Ramos (cell line): ENCODE measurements around the gene GDPD3.

Experiments
- in situ Hi-C: fragments of 300-500 bp; cut with MboI; formaldehyde crosslinking; loops from one replicate; pipeline ENCODE4 v1.14.3; 2022; ENCODE audit warnings: low sequenced_read_pairs; ENCODE audit not compliant: unreplicated experiment

Gene GDPD3

DNA sequence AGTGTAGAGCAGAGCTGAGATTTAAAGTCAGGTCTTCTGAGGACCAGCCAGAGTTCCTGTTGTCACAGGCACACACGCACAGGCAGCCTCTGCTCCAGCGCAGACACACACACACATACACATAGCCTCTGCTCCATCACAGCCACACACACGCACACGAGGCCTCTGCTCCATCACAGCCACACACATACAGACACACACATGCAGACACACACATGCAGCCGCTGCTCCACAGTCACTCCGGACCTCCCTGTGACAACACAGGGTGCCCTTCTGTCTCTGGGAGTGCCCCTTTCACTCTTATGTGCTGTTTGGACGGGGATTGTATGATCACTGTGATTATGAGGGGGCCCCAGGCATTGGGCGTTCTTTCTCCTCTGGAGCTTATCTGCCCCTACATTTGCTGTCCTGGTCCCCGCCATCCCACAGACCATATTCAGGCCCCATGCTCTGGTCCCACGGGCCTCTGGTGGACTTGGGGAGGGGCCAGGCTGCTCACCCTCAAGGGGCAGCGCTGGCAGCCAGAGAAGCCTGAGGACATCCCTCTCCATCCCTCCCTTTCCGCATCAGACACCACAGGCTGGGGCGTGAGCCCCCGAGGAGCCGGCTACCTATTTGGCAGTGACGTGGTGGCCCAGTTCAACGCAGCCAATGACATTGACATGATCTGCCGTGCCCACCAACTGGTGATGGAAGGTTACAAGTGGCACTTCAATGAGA lies 29.1 kb downstream of the GDPD3 start:
- in situ Hi-C loops: loop anchor here (10.0 kb wide), 2 partner anchors 51 to 321 kb away; partner anchors contain the start of gene ZNF771

- in situ Hi-C loops: loop anchor here (10.0 kb wide), 2 partner anchors 51 to 321 kb away; partner anchors contain the start of gene ZNF771
Measured at GRCh38 chr16:30083216-30084055, 29.9 kb downstream of the GDPD3 start.

DNA sequence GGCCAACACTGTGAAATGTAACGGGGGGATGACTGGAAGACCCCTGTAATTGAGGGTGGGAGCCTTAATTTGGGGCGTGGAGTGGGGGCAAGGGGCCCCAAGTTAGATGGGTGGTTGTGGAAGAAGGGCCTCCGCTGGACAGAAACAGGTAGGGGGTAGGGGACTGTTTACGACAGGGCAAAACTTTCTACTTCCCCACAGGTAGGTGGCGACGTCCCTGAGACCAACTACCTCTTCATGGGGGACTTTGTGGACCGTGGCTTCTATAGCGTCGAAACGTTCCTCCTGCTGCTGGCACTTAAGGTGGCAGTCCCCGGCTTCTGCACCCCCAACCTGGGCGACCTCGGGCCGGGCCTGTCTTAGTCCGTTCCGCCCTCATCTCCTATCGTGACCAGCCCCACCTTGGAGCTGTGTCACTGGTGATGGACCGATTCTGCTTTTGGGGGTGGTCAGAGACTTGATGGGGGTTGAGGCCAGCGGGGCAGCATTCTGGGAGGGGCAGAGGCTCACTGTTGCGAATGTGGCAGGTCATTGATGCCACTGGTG lies 30.7 kb downstream of the GDPD3 start:
- in situ Hi-C loops: loop anchor here (10.0 kb wide), 2 partner anchors 52 to 322 kb away; partner anchors contain the start of gene ZNF771

GRCh38 chr16:30079480-30079879 lies 33.9 kb downstream of the GDPD3 start:
- in situ Hi-C loops: no loop called here

- in situ Hi-C loops: no loop called here
Measured at GRCh38 chr16:30078744-30079143, 34.6 kb downstream of the GDPD3 start.

DNA sequence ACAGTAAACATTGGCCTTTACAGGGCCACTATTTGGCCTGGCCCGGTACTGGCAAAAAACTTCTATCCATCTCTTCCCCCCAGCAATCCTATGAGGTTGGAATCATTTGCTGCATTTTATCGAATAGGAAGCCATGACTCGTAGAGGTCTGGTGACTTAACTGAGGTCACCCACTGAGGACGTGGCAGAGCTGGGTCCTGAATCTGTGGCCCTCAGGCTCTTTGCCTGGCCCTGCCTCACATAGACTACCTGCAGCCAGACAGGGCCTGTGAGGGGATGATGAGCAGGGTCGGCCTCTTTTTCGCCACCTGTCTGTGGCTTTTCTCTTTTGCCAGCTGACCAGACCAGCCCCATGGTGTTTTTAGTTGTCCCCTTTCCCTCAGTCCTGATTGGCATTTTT lies 35.7 kb downstream of the GDPD3 start:
- in situ Hi-C loops: no loop called here

- in situ Hi-C loops: no loop called here
Measured at GRCh38 chr16:30076276-30076791, 37.0 kb downstream of the GDPD3 start.

- in situ Hi-C loops: no loop called here
Measured at GRCh38 chr16:30075503-30076275, 37.6 kb downstream of the GDPD3 start, which contains the start of gene PPP4C. Gene PPP4C, plus strand, starts transcription at chr16:30075994. Its CDS starts 384 bp downstream, at chr16:30076378.

GRCh38 chr16:30070490-30070889 lies 42.8 kb downstream of the GDPD3 start:
- in situ Hi-C loops: no loop called here

DNA sequence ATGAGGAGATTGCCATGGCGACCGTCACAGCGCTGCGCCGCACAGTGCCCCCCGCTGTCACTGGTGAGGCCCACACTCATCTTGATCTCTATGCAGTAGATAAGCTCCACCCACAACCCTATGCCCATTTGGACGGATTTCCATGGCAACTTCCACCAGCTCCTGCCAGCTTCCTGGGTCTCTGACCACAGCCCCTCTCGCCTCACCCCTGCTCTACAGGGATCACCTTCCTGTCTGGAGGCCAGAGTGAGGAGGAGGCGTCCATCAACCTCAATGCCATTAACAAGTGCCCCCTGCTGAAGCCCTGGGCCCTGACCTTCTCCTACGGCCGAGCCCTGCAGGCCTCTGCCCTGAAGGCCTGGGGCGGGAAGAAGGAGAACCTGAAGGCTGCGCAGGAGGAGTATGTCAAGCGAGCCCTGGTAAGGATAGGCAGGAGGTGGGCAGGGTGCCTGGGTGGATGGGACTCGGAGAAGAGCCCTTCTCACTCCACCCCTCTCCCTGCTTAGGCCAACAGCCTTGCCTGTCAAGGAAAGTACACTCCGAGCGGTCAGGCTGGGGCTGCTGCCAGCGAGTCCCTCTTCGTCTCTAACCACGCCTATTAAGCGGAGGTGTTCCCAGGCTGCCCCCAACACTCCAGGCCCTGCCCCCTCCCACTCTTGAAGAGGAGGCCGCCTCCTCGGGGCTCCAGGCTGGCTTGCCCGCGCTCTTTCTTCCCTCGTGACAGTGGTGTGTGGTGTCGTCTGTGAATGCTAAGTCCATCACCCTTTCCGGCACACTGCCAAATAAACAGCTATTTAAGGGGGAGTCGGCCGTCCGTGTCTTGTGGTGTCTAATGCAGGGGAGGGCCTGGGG lies 43.5 kb downstream of the GDPD3 start:
- in situ Hi-C loops: loop anchor here (10.0 kb wide), 1 partner anchor 355 kb away; no protein-coding TSS in a partner anchor

DNA sequence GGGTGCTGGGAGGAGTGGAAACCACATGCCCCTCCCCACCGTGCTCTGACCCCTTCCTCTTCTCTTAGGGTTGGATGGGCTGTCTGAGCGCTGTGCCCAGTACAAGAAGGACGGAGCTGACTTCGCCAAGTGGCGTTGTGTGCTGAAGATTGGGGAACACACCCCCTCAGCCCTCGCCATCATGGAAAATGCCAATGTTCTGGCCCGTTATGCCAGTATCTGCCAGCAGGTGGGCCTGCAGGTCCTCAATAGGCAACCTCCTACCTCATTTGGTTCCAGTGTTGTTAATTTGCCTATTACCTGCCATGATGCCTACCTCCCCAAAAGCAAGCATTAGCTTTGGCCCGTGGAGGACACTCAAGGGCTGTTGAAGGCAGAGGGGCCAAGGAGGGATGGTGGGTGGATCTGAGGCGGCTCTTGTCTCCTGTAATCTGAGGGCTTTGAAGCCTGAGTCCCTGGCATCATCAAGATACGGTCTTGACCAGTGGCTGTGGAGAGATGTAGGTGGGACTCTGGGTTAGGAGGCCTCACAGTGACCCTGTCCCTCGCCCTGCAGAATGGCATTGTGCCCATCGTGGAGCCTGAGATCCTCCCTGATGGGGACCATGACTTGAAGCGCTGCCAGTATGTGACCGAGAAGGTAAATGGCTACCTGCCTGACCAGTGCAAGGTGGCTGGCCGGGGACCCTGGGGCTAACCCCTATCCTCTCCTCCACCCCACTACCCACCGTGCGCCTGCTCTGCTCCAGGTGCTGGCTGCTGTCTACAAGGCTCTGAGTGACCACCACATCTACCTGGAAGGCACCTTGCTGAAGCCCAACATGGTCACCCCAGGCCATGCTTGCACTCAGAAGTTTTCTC lies 44.4 kb downstream of the GDPD3 start:
- in situ Hi-C loops: loop anchor here (10.0 kb wide), 1 partner anchor 356 kb away; no protein-coding TSS in a partner anchor

DNA sequence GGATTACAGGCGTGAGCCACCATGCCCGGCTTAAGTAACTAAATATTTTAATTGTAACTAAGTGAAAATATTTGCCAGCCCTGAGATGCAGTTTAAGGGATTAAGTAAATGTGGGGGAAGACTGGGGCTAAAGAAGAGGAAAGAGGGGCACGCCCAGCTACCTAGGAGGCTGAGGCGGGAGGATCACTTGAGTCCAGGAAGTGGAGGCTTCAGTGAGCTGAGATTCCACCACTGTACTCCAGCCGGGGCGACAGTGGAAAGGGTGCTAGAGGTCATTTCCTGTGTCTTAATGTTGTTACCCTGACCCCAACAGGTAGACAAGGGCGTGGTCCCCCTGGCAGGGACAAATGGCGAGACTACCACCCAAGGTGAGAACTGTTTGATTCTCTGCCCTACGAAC lies 45.0 kb downstream of the GDPD3 start:
- in situ Hi-C loops: loop anchor here (10.0 kb wide), 1 partner anchor 356 kb away; no protein-coding TSS in a partner anchor

- in situ Hi-C loops: loop anchor here (10.0 kb wide), 1 partner anchor 357 kb away; no protein-coding TSS in a partner anchor
Measured at GRCh38 chr16:30067584-30067916, 45.8 kb downstream of the GDPD3 start.

DNA sequence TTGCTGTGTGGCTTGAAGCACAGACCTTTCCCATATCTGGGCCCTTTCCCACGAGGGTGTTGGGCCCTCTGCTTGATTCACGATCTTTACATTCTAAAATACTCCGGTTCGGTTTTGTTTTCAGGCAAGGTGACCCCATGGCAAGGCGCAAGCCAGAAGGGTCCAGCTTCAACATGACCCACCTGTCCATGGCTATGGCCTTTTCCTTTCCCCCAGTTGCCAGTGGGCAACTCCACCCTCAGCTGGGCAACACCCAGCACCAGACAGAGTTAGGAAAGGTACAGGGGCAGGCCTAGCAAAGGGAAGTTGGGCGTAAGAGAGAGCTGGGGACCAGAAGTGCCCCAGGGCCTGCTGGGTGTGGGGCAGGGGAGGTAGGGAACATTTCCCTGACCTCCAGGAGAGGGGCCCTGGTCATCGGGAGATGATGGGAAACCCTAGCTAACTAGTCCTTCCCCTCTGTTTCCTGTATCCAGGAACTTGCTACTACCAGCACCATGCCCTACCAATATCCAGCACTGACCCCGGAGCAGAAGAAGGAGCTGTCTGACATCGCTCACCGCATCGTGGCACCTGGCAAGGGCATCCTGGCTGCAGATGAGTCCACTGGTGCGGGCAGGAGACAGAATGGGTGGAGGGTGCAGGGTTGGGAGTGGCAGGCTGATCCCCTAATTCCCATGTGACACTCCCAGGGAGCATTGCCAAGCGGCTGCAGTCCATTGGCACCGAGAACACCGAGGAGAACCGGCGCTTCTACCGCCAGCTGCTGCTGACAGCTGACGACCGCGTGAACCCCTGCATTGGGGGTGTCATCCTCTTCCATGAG lies 46.4 kb downstream of the GDPD3 start:
- in situ Hi-C loops: loop anchor here (10.0 kb wide), 1 partner anchor 358 kb away; no protein-coding TSS in a partner anchor

- in situ Hi-C loops: loop anchor here (10.0 kb wide), 1 partner anchor 359 kb away; no protein-coding TSS in a partner anchor
Measured at GRCh38 chr16:30065943-30066760, 47.2 kb downstream of the GDPD3 start.
